GM21526 (cell line): Measurements from ENCODE around the gene PRKAG2.
"Not testable (repeated sequence)": the region's sequence is repeated elsewhere in the genome, so short reads cannot be mapped to it uniquely, and the experiment has no call there.

Source experiments
- ATAC-seq: cut with Tn5 transposase; IDR thresholded peaks from one replicate; pipeline ENCODE4 v1.9.1; 2021; ENCODE audit warnings: moderate library complexity; ENCODE audit not compliant: unreplicated experiment, low FRiP score

The PRKAG2 gene

DNA sequence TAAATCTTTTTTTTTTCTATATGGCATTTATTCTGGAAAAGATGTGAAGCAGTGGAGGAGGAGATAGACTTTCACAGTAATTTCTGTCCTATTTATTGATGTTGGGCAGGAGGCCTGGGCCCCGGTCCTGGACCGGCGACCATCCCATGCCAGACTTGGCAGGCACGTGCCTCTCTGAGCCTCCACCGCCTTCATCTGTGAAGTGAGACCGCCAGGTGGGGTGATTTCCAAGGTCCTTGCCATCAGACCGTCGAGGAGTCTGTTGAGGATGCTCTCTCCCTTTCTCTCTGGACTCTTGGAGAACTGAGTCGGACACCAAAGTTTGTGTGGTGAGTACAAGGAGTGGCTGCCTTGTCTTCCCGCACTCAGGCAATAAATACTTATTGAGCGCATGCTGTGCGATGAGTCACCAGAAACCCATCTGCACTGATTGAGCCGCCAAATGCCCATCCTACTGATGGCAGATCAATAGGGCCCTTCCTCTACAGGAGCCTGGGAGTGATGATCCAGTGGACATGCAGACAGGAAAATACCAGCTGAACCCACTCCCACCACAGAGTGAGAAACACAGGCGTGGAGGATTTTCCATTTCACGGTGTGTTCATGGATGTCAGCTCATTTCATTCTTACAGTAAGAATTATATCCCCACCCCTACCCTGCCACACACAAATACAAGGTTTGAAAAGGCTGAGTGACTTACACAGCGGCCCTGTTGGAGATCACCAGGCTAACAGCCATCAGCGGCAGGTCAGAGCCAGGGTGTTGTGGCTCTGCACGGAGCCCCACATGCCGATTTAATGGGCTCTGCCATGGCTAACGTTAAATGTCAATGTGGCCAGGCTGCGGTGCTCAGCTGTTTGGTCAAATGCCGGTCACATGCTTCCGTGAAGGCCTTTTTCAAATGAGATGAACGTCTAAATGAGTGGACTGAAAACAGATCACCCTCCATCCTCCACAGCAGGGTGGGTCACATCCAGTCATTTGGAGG is 11.5 kb upstream of the PRKAG2 start:
- no peak for ATAC-seq

DNA sequence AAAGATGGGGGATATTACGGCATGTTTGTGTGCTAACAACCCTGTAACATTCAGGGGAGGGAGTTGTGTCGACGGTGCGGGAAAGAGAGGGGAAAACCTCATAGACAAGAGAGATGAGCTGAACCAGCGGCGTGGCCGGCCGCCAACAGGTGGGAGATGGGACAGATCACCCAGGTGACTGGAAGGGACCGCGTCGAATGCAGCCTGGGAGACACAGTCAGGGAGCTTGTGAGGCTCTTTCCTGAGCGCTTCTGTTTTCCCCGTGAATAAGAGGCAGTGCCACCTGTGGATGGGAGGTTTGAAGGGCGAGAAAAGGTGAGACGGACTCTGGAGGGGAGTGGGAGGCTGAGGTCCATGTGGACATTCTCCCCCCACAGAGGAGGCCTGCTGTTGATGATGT is 9.9 kb upstream of the PRKAG2 start:
- no peak for ATAC-seq

DNA sequence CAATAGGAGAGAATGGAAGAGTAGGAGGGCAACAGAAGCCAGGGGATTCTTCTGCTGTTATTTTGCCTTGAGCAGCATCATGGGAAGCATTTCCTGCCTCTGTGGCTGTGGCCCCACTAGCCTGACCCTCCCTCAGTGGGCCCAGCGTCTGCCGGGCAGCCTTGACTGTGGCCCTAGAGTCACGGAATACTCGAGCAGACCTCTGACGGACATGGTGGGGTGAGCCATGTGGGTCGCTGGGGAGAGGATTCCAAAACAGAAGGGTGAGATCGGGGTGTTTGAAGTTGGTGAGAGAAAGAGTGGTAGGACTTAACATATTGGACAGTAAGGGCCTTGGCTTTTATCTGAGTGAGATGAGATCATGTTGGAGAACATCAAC is 8.3 kb upstream of the PRKAG2 start:
- ATAC-seq, result no peak

DNA sequence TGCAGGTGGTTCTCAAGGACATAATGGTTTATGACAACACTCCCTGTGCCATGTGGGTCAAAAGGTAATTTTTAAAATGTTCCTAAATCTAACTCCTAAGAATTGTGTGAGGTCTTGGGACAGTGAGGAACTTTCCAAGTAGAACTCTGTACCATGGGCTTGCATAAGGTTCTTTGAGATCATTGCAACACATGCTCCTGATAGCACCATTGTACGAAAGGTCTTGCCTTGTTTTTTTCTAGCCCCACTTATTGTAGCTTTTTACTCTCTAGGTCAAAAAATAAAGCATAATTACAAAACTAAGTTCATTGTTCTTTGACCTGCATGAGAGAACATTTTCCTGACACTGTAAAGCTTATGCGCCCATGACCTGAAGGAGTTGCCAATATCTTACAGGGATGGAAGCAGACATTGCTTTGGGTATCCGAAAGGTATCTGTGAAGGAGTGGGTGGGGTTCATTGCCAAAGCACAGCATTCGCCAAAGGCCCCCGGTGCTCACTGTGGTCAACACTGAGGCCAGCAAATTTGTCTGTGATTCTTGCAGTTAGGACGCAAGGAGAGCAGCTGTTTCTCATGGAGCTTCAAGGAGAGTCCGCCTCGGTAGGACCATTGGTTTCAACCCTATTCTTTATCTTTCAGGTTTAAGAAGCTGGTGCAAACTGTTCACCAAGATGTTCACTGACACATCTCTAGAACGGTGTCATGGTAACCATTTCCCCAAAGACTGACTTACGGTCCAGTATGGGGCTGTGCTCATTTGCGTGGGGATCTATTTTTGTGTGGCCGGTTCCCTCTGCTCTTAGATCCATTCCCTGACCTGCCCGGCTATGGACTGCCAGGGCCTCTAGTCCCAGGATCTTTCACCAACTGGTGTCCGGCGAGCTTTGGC is 7.6 kb upstream of the PRKAG2 start:
- ATAC-seq, result no peak

DNA sequence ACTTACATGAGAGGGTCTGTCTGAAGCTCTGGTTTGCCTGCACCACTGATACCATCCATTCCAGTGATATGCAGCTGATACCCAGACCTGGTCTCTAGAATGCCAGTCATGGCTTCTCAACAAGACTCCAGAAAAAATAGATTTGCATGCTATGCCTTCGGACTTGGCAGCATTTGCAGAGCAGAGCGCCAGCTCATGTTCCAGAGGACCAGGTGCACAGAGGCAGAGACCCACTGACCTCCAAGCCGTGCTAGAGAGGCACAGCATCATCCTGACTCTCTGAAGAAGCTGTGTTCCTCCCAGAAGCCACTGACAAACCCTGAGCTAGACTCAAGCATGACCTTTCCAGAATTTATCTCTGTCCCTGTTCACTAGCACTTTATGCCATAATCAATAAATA is 6.9 kb upstream of the PRKAG2 start:
- ATAC-seq, result no peak

DNA sequence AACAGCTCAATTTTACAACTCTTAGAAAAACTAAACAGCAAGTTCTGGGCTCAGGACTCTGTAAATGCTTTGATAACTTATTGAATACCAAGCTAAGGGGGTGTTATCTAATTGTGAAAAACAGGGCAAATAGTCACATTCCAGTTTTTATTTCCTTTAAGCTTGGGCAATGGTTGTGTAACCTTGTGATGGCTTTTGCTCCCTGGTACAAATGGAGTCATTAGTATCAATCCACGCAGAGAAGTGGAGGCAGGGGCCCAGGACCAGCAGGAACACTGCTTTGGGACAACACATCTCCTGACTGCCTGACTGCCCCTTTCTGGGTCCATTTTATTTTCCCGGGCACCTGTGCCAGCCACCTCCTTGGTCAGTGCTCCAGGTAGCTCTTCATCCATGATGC is 5.8 kb upstream of the PRKAG2 start:
- no peak for ATAC-seq

DNA sequence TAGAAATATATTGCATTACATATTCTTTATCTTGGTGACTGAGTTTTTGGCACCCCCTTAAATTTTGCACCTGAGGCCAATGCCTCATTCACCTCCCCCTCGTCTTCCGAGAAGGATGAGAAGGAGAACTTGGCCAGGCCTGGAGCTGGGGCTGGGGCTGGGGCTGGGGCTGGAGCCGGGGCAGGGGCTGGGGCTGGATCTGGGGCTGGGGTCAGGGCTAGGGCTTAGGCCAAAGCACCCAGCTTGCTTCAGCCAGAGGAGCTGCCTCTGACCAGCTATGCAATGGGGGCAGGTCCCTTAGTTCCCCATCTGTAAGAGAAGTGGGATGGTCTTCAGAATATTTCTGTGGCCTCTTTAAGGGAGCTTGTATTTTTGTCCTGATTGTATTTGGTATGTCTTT is 3.8 kb upstream of the PRKAG2 start:
- no peak for ATAC-seq

DNA sequence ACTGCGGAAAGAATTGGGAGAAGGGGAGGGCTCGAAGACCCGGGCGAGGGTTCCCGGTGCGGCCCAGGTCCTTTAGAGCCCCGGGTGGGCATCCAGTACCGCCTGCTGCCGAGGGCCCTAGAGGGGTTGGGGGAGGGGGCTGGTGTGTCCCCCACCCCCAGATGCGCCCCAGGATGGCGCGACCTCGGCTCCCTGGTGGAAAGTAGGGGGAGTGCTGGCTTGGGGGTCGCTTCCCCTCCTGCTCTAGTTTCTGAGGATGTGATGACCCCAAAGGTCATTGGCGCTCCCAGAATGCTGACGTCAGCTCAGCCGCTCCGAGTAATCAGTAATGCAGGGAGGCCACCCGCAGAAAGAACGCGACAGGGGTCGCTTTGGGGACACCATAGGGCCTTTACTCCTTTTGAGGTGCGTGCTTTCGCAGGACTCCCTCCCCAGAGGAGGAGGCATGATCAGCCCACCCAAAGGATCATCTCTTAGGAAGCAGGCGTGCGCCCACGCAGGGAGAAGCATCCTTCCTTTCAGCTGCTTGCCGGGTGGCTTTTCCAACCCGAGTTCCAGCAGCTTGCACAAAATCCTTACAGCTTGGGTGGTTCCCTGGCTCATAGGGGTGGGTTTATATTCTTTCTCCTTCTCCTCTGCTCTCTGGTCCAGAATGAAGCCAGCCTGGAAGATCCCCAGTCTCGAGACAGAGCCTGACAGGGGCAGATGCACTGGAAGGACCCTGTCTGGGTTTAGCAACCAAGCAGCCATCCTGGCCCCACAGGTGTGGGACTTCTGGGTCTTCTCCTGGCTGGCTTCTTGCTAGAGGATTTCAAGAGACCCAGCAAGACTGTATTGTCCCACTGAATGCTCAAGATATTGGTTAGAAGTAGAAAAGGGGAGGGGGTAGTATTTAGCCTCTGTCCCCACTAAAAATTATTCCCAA is 1.3 kb upstream of the PRKAG2 start:
- ATAC-seq, result no peak

DNA sequence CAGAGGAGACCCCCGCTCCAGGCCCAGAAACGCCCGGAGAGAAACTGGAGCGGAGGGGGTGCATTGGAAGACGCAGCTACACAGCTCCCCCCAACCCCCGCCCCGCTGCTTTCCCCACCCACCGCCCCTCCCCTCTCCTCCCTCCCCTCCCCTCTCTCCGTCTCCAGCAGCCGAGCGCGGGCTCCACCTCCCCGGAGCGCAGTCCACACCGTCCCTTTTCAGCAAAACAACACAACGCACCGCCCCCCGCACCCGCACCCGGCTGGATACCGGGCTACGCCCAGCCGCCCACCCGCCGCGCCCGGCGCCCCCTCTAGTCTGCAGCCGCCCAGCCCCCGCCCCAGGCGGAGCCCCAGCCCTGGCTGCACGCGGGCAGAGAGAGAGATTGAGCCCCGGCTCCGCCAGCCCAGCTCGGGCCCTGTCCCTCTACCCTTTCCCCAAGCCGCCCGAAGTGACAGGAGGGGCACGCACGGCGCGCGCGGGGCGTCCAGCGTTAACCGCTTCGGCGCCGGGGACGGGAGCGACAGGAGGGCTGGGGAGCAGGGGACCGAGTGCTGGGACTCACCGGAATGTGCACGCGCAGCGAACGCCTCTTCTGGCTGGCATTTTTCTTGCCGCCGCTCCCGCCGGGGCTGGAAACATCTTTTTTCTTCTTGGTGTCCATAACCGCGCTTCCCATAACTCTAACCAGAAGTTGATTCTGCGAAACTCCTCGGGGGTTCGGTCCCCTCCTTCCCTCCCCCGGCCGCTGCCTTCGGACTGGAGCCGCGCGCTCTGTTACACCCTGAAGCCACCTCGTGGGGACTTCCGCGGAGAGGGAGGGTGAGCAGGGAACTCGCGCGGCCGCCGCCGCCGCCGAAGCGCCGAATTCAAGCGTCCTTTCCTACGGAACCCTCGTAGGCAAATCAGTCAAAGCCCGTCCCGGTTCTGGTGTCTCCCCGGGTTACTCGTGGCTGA is 695 bp downstream of the PRKAG2 start:
- ATAC-seq, result no peak

DNA sequence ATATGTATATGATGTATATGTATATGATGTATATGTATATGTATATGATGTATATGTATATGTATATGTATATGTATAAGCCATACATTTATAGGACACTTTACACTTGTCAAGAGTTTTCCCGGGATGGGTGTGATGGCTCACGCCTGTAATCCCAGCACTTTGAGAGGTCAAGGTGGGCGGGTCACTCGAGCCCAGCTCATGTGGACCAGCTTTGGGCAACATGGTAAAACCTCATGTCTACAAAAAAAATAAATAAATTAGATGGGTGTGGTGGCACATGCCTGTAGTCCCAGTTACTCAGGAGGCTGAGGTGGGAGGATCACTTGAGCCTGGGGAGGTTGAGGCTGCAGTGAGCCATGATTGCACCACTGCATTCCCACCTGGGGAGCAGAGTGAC is 2.4 kb downstream of the PRKAG2 start:
- not testable (repeated sequence) for ATAC-seq

DNA sequence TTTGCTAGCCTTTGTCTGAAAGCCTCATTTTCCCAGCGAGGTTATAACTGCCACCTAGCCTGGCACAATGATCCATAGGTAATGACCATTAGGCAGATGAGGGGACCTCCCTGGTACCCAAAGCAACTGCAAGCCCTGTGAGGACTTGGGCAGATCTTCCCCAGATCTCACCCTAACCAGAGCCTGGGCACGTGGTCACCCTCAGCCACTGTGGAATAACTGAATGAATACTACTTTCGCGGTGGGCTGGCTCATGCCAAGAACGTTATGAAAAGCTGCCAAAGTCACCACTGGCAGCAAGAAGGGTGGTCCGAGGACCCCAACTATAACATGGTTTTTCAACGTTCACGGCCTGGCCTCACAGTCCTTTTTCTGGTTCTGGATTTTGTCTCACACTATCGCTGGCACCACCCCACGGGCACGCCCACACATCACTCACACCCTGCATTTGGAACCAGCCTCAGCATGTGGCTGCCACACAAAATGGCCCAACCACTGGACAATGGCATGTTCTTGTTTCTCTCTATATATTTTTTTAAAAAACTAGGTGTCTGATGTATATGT is 3.4 kb downstream of the PRKAG2 start:
- ATAC-seq, result no peak

DNA sequence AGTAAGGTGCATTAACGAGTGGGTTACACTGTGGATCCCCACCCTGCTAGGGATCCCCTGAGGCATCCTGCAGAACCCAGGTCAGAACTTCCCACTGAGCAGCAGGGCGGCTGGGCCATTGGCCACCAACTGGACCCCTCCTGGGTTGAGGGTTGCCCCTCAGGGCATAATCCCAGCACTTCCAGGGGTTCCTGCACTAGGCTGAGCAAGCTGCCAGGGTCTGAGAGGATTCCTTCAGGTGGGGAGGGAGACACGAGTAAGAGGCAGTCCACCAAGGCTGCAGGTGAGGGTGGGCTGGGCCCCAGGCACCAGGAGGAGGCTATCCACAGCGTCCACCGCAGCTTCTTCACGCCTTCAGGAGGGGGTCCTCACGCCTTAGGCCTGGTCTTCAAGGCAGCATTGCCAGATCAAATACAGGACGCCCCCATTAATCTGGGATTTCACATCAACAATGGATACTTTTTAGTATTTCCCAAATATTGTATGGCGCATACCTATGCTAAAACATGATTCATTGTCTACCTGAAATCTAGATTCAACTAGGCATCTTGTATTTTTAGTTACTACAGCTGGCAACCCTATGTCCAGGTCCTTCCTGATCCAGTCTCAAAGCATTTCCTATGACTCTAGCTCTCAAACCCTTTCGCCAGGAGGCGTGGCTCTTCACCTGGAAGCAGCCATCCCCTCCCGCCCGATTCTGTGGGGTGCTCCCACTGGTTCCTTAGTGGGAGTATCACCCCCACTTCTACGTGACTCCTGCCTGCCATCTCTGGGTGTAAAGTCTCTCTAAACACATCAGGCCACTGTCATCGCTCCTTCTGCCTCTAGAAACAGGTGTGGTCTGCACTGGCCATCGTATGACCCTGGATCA is 4.1 kb downstream of the PRKAG2 start:
- no peak for ATAC-seq

DNA sequence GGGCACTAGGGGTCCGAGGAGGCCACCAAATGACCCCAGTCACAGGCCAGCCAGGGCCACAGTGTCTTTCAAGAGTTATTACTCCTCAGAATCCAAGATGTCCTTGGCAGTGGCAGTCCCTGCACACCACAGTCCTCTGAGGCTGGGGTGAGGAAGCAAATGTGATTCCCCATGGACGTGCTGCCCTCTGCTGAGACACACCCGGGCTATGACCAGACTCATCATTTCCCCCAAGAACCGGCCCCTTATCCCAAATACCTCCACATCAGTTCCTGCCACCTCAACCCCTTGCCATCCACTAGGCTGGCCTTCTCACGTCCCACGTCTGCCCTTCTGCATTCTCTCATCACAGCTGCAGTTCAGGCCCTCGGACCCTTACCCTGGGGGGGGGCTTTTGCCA is 5.0 kb downstream of the PRKAG2 start:
- no peak for ATAC-seq

DNA sequence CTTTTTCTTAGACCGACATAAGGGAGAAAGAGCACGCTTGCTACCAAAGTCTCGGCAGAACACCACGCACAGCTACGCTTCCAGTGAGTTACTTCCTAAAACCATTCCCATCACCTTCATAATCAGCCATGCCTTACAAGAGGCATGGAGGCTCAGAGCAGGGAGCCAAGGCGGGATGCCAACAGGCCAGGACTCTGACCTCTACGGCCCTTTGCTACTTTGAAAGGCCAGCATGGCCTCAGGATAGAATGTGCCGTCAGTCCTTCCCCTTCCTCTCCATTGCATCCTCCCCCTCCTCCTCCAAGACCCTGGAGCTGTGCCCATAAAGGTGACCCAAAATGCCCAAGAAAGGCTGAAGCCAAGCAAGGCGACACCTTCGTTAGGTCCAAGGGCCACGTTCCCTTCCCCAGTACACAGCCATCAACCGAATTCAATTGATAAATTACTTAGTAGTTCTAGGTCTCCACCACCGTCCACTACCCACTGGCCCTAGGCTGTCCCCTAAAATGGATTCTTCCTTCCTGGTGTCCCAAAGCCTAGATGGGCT is 5.7 kb downstream of the PRKAG2 start:
- no peak for ATAC-seq

DNA sequence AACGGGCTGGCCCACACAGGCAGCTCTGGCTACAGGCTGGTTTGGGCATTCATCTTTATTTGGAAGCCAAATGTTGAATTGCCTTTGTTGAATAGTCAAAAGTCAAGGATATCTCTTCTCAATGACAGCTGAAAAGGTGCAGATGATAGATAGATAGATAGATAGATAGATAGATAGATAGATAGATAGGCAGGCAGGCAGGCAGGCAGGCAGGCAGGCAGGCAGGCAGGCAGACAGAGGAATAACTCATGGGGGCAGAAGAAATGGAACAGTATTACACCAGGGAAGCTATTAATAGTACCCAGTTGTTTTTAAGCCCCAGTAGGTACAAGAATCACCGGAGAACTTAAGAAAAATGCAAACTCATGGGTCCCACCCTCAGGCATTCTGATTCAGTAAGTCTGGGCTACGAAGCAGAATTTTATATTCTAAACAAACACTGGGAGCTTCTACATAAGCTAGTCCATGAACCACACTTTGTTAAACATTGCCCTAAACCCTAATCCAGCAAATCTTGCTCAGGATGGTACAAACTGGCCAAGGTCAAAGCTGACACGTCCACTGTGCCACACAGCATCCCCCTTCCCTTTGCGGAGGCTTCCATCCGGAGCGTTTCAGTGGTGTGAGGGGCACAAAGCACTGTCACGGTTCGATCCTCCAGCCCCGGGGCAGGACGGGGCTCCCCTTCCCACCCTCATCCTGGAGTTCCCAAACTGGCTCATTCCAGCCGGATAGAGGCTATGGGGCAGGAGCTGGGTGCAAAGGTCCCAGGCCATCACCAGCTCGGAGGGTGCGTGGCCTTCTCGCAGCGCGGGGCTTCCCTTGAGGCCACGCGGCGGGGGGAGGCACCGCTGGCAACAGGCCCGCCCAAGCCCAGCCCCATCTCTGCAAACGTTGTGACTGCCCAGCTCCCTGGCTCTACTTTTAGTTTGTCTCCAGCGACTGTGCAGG is 6.7 kb downstream of the PRKAG2 start:
- ATAC-seq, result no peak

DNA sequence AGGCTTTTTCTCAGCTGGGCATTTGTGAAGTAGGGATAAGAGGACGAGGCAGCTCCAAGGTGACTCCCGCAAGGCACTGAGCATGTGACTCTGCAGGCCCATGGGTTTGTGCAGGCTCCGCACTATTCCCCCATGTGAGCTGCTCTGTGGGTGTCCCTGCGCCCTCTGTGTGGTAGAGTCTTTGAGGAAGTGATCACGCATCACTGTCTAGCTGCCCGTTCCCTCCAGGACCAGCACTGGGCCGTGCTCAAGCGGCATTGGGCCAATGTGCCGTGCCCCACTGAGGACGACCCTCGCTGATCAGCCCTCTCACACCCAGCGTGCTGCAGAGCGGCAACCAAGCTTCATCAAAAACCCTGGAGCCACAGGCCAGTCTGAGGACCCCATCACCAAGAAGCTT is 7.5 kb downstream of the PRKAG2 start:
- ATAC-seq, result no peak

DNA sequence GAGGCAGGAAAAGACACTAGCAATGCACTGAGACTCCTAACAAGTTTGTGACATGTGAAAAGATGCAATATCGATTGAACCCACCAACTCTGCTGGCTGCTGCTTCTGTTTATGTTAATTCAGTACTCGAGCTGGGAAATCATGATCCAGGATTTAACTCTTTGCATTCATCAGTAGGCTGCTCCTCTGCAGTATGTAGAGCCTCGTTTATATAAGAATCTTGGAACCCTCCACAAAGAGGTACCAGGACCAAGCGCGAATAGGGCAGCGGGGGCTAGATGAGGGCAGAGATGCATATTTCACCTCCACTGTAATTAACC is 7.8 kb downstream of the PRKAG2 start:
- no peak for ATAC-seq
